GM18858 (cell line): ENCODE data around the gene KIF2C.
A peak's percentile ranks its signal among the peaks of the same experiment; 100 is the strongest.
"Not testable (repeated sequence)": the region's sequence is repeated elsewhere in the genome, so short reads cannot be mapped to it uniquely, and the experiment has no call there.

ENCODE experiments used
- ATAC-seq: cut with Tn5 transposase; IDR thresholded peaks from one replicate; pipeline ENCODE4 v1.9.1; 2021; ENCODE audit not compliant: unreplicated experiment

The KIF2C gene

DNA sequence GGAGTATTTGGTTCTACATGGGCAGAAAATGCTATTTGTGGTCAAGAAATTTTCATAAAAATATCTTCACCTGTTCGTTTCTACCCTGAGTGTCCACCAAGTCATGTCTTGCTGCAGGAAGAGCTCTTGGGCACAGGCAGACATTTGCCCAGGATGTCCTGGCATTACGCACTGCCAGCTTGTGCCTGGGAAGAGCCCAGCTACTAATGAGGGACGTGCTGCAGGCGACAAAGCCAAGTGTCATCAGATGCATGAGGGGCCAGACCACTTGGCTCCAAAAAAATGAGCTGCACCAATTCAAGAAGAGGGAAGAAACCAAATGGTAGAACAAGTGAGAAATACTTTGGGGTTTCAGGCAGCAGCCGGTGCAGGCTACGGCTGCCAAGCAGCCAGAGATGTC lies 21.5 kb upstream of the KIF2C start:
- no peak for ATAC-seq

DNA sequence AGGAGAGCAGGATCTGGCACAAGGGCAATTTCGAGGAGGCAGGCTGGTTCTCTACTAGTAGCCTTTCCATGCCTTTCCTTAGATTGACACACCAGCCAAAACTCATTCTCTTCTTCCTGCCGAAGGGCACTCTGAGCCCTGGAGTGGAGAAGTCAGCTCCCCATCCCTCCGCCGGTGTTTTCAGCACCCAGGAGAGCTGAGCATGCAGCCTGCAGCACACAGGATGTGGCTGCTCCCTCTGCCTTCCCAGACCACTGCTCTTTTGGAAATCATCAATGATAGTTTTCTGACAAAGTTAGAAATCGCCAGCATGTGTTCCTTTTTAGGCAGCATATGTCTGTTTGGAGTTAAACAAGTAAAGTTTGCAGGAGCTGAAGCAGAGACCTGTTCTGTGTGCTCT lies 20.3 kb upstream of the KIF2C start:
- no peak for ATAC-seq

DNA sequence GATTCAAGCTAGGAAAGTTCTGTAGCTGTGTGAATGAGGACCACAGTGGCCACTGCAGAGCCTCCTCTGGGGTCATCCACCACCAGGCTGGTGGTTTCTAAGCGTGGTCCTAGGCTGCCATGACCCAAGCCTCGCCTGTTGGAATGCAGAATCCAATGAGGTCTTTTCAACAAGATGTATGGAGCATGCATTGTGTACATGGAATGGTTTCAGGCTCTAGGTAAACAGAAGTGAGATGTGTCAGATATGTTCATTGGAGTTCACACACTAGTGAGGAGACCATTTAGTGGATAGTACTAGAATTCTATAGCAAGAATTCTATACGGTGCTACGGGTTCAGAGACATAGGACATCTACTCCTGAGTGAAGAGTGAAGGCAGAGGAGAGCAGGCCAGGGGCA lies 19.4 kb upstream of the KIF2C start:
- ATAC-seq, result no peak

DNA sequence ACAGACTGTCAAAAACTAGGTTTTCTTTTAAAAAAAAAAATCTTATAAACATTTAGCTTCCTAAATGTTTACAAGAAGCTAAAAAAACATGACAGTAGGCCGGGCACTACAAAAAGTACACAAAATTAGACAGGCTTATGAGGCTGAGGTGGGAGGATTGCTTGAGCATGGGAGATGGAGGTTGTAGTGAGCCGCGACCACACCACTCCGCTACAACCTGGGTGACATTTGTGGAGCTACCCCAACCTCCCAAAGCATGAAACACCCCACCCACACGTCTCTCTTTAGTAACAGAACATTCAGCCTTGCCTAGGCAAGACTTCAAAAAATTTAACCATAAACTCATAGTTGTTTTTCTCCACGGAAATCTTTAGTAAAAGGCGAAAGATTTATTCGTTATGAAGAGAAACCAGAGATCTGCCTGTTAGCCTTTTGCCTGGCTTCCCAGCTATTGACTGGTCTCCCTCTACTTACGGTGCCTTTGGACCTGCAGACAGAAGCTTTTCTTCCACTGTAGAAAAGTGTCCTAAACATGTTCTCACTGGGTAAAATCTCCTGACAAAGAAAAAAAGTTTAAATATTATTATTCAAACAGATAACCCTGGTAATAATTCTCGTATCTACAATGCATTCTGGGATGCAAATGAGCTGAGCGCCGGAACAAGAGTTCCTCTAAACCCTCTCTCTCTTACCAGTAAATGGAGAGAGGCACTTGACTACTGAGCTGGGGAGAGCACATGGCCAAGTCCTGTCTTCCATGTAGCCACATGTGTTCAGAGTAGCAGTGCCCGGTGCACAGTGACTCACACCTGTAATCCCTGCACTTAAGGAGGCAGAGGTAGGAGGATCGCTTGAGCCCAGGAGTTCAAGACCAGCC lies 17.9 kb upstream of the KIF2C start:
- ATAC-seq, result peak; percentile 67

DNA sequence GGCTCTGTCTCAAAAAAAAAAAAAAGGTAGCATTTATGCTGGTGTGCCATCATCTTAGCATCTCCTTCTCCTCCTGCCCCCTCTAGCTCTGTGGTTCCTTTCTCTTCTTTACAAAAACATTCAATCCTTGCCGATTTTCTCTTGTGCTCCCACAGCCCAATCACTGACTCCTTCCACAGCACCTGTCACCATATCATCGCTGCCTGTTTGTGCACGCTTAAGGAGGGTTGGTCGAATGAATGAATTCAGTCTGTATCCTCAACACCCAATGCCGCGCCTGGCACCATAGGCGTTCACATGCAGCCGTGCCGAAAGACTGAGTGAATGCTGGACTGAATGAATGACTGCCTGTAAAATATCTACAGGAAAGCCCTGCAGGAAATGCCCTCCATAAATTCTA lies 16.6 kb upstream of the KIF2C start:
- no peak for ATAC-seq

DNA sequence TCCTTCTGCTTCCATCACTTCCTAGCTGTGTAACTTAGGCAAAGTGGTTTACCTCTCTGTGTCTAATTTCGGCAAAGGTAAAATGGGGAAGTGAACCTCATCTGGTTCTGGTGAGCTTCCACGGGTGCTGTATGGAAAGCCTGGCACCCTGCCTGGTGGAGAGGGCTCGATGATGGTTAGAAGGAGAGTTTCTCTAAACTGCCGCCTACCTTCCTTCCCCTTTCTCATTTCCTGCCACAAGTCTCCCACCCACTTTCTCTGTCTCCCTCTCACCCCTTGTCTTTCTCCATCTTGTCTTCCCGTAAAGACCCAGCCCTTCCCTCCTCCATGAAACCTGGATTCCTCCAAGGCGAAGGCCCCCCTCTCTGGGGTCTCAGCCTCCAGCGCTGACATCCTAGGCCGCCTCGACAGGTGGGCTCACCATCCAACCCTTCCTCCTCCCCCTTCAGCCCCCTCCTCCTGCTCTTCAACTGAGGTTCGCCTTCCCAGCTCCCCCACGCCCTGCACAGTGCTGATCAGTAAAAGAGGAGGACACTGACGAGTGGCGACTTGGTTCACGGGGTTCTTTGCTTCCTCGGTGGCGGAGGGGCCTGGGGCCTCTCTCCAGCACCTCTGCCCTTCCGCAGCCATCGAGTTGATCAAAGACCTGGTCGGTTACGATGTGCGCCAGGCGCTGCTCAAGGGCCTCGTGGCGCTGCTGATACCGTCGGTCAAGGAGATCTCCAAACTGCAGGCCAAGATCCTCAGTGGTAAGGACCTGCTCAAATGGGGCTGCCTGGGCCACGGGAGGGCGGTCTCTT lies 15.9 kb upstream of the KIF2C start:
- no peak for ATAC-seq

DNA sequence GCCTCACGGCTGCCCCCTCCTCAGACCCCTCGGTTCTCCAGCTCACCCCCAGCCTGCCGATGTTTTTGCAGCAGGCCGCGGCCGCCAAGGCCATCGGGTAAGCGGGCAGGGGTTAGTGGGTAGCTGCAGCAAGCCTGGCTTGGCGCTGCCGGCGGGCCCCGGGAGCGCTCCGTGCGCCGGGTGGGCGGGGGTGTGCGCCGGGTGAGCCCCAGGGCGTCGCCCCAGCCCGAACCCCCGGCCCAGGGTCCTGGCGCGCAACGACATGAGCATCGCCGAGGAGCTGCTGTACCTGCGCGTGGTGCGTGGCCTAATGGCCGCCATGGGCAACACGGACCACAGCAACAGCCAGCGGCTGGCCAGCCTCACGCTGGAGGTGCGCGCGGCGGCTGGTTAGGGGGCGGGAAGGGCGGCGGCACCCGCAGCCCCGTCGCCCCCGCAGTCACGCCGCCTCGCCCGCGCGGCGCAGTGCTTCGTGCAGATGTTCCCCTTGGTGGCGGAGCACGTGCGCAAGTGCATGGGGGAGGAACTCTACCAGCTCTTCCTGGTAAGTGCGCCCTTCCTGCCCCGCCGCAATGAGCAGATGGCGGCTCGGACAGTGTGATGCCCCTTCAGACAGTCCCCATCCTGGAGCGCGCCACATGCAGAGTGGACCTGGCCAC lies 15.2 kb upstream of the KIF2C start:
- ATAC-seq, result no peak

DNA sequence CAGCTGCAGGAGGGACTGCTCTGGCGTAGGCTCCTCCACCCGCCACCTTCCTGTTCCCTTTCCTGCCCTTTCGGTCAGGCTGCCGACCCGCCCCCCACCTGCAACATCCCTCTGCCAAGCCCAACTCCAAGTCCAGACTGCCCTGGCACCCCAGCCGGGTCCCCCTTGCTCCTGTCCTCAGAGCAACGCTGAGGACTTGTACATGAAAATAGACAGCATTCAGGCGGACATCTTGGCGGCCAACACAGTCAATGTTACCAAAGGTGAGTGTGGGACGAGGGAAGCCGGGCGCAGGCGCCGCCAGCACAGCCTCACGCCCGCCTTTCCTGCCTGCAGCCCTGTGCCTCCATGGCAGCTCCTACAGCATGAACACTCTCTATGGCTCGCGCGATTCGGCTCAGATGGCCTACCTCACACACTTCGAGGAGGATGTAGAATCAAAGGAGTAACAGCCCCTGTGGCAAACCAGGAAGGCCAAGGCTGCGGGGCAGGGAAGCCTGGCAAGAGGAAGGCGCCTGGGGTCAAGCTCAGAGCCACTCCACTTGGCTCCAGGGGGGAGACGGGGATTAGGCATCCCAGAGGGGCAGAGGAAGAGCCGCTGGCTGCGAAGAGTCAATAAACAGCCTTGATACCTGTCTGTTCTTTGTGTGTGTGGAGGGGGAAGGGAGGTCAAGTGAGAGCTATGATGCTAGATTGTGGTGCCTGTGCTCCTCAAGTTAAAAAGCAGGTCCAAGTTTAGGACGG lies 14.5 kb upstream of the KIF2C start:
- no peak for ATAC-seq

DNA sequence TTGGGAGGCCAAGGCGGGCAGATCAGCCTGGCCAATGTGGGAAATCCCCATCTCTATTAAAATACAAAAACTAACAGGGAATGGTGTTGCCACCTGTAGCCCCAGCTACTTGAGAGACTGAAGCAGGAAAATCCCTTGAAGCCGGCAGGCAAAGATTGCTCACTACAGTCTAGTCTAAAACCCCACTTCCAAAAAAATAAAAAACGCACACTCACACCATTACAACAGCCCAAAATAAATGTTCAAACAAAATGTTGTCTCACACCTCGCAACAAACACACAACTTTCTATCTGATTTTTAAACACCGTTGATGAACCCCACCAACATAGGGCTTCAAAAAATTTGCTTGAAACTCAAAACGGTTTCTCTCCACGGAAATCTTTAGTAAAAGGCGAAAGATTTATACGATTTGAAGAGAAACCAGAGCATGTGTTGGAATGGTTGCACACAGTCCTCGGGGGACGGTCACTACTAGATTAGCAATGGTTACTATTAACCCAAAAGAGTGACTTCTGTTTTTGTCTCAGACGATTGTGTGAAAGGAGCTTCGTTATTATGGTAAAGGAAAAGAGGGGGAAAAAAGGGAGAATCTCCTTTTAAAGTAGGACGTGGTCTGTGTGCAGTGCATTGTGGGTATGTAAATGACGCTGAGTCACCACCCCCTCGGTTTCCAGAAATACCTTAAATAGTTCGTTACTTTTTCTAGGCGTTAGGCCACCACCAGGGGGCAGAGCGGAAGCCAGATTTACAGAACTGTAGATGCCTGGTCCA lies 8.7 kb upstream of the KIF2C start, which contains the start of gene RNU5D-1:
Gene RNU5D-1, minus strand, starts transcription at position 430 of the 772 bp plus-strand sequence.
- peak; percentile 60 for ATAC-seq

DNA sequence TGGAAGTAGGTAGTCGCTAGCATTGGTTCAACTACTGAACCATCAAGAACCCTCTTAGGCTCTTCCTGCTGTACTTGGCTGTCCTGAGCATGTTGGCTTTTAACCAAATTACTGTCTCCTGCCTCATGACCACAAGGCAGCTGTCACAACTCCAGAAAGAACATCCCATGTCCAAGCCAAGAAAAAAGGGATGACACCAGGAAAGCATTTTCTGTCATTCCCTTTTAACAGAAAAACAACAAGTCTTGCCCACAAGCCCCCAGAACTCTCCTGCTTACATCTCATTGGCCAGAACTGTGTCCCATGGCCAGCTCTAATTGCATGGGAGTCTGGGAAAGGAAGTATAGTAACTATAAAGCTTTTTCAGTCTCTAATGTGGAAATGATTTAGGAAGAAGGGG lies 6.3 kb upstream of the KIF2C start:
- ATAC-seq, result no peak

DNA sequence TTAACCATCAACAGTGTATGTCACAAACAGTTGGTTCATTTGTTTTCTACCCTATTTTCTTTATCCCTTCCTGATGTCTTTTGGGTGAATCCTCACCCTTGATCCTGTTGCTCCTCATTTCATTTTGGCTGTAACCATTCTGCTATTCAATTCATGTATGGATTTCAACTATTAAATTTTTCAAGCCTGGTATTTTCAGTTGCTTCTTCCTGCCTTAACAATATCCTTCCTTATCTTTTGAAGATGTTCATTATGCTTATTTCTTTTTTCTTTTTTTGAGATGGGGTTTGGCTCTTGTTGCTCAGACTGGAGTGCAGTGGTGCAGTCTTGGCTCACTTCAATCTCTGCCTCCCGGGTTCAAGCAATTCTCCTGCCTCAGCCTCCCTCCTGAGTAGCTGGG lies 5.9 kb upstream of the KIF2C start:
- no peak for ATAC-seq

DNA sequence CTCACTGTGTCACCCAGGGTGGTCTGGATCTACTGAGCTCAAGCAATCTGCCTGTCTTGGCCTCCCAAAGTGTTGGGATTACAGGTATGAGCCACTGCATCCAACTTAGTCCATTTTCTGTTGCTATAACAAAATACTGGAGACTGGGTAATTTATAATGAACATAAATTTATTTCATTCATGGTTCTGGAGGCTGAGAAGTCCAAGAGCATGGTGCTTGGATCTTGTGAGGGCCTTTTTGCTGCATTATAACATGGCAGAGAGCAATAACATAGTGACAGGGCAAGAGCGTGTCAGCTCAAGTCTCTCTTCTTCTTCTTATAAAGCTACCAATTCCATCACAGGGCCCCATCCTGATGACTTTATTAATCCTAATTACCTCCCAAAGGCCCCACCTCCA lies 3.6 kb upstream of the KIF2C start:
- no peak for ATAC-seq

DNA sequence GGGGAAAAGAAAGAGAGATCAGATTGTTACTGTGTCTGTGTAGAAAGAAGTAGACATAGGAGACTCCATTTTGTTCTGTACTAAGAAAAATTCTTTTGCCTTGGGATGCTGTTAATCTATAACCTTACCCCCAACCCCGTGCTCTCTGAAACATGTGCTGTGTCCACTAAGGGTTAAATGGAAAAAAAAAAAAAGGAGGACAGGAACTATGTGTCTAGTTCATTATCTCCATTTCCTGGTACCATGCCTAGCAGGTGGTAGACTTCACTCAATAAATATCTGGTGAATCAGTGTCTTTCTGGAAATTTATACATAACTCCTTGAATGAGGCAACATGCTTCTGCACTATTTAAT lies 707 bp upstream of the KIF2C start:
- not testable (repeated sequence) for ATAC-seq

DNA sequence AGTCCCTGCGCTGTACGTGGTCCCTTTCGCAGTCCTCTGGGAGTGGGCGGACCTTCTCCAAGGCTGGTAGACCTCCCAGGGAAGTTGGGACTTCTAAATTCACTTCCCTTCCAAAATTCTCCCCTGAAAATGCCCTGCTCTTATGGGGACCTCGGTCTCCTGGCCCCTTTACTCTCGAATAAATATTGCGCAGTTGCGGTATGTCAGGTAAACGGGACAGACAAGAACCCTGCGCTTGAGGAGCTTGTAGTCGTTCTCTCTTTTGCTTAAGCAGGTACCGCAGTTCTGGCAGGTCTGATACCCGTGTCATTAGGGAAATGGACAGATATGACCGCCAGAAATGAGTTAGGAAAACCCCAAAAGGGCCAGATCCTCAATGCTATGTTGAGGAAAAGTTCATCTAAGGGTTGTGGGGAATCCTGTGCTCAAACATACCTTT lies 561 bp downstream of the KIF2C start:
- ATAC-seq, result no peak

DNA sequence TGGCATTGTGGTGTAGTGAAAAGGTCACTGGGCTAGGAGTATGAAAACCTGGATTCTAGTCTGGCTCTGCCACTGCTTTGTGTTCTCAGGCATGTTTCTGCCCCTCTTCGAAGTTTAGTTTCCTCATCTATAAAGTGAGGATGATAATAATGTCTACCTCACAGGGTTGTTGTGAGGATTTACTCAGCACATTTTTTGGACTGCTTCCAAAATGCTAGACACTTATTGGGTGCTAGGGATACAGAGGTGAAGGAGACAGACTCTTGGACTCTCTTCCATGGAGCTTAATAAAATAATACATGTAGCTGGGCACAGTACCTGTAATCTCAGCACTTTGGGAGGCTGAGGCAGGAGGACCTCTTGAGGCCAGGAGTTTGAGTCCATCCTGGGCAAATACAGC lies 3.6 kb downstream of the KIF2C start:
- no peak for ATAC-seq

DNA sequence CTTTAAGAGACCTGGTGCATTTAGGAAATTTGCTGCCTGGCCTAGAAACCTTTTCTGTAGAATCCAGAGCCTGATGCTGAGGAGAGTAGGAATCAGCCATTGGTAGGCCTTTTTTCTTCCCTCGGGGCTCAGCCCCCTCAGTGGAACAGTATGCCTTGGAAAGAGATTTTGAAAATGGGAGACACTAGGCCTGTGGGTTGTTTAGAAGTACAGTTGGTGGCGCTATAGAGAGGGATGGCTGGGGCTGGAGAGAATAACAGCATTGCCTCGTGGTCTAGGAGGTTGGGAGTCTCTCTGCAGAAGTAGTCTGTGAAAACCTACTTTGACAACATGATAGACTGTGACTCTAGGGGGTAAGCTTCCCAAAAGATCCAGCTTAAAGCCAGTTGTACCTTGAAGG lies 8.2 kb downstream of the KIF2C start:
- ATAC-seq, result no peak

DNA sequence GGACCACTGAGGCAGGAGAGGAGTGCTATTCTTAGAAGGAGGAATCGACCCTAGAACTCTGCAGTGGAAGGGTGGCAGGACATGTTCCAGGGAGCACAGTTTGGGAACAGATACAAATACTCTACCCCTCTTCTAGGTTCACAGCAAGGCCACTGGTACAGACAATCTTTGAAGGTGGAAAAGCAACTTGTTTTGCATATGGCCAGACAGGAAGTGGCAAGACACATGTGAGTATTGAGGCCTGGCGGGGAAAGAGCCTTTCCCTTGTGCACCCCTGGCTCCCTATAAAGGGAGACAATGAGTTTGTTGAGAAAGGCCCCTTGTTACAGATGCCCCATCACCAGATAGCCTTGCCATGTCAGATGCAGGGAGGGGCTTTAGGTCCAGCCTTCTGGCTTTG lies 17.8 kb downstream of the KIF2C start:
- ATAC-seq, result no peak

DNA sequence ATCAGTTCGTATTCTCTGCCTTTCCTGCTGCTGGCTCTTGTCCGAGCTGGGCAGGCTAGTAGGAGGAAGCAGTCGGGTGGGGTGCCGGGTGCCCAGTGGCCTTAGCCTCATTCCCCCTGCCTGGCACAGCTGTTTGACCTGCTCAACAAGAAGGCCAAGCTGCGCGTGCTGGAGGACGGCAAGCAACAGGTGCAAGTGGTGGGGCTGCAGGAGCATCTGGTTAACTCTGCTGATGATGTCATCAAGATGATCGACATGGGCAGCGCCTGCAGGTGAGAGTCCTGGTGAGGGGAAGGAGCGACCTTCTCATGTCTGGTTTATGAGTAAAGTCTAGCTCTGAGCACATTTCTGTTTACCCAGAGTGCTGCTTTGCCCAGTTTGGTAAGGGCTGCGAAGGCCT lies 19.4 kb downstream of the KIF2C start:
- ATAC-seq, result no peak

DNA sequence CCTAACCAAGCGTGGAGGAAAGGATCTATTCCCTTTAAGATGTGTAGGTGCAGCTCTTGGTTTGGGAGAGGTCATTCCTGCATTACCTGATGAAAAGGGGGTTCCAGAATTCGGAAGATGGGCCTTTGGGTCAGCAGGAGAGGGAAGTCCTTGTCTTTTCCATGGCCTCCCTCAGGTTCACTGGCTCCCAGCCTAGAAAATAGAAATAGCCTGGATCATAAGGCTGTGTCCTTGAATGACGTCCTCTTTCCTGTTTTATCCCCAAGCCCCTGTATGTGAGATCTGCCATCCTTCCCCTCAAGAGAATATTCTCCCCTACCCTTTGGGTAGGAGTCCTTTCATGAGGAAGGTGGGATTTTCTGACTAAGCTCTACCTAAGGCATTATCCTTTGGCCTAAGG lies 21.2 kb downstream of the KIF2C start:
- no peak for ATAC-seq

DNA sequence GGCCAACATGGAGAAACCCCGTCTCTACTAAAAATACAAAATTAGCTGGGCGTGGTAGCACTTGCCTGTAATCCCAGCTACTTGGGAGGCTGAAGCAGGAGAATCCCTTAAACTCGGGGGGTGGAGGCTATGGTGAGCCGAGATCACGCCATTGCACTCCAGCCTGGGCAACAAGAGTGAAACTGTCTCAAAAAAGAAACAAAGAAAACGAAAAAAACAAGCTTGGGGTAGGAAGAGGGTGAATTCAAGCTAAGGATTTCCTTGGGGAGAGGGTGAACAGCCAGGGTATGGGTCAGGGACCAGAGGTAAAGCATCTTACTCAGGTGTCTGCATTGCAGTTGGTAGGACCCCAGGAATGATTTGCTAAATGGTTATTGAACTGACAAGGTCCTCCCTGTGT lies 26.8 kb downstream of the KIF2C start:
- ATAC-seq, result not testable (repeated sequence)
